Stimulated activated naive CD8-positive, alpha-beta T cell treated with anti-CD3 and anti-CD28 coated beads, Interleukin-15, Interleukin-2, amounts not matched to agents 100 U/mL and 50 U/mL, for 24 hours (primary cell): ENCODE measurements around the gene SLC30A2.

Source experiments
- ATAC-seq: fragments of 150-1000 bp; cut with Tn5 transposase; one replicate; pipeline ENCODE4 v1.10.0; 2021
- DNase-seq: peaks from one replicate; pipeline ENCODE4 v3.0.0; 2021

Gene SLC30A2

DNA sequence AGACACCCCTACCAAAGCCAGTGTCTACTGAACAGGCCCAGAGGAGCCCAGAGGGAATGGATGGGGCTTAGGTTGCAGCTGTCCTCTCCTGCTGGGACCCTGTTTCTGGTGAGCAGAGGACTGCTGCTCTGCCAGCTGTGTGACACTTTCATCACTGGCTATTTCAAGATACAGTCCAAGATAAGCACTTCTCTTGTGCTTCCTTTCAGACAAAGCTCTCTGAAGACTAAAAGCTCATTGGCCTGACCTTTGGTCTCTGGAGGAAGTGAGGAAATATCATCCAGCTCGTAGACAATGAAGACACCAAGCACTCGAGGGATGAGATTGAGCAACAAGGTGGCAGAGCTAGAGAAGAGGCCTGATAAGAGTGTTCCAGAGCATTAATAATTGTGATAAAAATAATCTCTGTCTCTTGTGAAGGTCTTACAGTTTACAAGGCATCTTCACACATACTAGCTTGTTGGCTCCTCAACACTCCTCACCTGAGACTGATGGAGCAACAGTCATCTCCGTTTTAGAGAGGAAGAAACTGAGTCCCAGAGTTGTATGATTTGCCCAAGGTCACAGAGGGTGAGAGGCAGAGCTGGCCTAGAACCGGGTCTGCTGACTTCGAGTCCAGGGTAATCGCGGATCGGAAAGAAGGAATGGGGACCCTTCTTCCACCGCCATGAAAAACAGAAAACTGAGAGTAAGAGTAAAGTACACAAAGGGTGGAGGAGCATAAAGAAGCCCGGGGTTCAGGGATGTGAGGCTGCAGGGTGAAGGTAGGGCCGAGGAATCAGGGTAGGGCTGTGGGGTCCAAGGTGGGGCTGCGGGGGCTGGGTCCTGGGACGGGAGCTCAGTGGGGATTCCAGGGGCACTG, 48.7 kb downstream of the SLC30A2 start:
- no peak for DNase-seq
- peak; percentile 6 for ATAC-seq

DNA sequence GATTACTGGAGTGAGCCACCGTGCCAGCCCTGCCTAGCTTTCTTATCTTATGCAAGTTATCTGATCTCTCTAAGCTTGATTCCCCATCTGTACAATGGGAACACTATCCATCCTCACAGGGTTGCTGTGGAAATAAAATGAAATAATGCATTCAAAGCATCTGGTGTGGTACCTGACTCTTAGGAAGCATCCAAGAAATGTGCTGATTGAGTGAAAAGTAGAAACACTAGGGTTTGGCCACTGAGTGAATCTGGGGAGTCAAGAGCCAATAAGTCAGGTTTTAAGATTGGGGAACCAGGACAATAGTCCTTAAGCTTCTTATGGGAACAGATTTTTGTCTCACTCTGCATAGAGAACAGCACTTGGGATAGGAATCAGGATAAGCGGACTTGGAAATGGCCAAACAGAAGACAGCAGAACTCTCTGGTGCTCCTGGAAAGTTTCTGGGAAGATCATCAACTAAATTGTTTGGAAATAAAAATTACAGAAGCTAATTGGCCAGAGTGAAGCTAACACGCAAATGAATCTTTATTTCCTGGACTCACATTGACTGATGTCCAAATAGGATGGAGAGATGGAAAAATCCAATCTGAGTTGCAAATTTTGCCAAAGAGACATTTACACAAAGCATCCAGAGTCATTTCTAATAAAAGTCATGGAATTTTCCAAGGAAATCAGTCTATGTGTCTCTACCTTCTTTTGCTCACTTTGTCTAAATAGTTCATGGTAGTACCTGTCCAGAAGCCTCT, 51.3 kb downstream of the SLC30A2 start:
- DNase-seq (no peak), ATAC-seq (no peak)

- DNase-seq = no peak
- ATAC-seq = no peak
These were observed 52.5 kb downstream of the SLC30A2 start for GRCh38 chr1:25993197-25993951.

- ATAC-seq (no peak), DNase-seq (no peak)
These were observed 53.2 kb downstream of the SLC30A2 start for GRCh38 chr1:25992689-25993171.

DNA sequence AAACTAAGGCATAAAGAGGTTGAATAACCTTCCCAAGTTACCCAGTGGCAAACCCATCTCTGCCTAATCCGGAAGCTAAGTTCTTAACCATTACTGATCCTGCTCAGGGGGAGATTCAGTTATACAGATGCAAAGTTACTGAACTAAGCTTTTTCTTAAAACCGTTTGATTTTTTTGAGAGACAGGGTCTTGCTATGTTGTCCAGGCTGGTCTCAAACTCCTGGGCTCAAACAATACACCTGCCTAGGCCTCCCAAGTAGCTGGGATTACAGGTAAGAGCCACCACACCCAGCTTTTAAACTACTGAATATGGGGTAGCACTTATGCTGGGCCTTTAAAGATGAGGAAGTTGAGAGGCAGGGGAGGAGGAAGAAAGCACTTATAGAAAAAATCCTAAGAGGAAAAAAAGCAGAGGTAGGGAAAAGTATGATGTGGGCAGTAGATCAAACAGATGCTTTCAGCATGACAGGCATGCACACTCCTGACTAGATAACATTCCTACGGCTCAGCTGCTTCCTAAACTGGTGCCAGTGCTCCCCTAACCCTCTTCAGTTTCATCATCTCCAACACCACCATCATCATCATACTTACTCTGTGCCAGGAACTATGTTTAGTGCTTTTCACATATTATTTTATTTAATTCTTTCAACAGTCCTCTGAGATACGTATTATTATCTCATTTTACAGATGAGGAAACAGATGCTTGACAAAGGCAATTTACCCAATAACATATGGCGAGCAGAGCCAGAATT, 53.8 kb downstream of the SLC30A2 start:
- DNase-seq (no peak), ATAC-seq (no peak)

DNA sequence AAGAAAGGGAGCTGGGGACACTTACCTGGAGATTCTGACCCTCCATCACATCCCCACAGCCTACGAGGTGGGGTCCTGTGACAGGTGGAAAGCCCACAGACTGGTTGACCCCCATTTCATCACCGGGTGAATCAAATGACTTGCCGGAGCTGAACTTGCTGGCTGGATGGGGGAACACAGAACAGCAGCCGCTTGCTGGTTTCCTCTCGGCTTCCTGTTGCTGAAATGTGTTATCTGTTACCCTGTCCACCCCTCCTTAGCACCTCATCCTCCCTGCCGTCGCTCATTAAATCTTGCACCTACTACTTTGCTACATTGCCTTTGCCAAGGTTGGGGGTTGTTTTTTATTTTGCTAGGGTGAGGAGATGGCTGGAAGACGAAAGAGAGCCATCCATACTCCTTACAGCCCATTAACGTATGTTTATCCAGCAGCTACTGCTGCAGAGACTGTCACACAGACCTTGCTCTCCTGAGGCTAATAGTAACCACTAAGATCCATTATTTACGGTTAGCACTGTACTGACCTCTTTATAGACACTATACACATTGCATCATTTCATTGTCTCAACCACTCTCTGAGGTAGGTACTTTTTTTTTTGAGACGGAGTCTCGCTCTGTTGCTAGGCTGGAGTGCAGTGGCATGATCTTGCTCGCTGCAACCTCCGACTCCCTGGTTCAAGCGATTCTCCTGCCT, 55.1 kb downstream of the SLC30A2 start:
- DNase-seq (peak; percentile 43), ATAC-seq (peak; percentile 75)

DNA sequence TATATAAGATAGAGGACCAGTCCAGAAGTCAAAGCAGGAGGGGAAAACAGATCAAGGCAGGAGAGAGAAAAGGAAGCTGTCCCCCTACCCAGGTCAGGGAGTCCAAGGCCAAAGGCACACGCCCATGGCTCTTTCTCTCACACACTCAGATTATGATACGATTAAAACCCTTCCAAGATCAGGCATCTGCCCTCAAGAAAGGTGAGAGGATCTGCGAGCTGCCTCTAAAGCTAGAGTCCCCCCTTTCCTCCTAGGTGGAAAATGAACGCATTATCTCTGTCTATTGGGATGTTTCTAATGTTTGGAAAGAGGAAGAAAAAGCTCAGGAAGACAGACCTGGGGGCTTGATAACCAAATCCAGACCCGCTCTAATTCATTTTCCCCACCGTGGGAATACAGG, 55.7 kb downstream of the SLC30A2 start:
- ATAC-seq (no peak), DNase-seq (no peak)

GRCh38 chr1:25989440-25990234, 56.3 kb downstream of the SLC30A2 start:
- DNase-seq = no peak
- no peak for ATAC-seq

- ATAC-seq (no peak), DNase-seq (no peak)
These were observed 58.0 kb downstream of the SLC30A2 start for GRCh38 chr1:25987951-25988350.
